GM12891 (cell line): ENCODE results near the gene NUAK2.

Source experiments
- DNase-seq: peaks from one replicate; pipeline ENCODE4 v3.0.0; 2011; ENCODE audit warnings: low spot score; ENCODE audit not compliant: insufficient read length
- FAIRE-seq: peaks from 2 replicates; lab custom pipeline; 2011; peaks lifted over from hg19 to GRCh38; lab: Jason Lieb, UNC
- PAX5 ChIP-seq: IDR thresholded peaks from 2 replicates; pipeline ENCODE4 v1.6.1; 2011; ENCODE audit warnings: low read length, moderate library complexity, mild to moderate bottlenecking; ENCODE audit not compliant: insufficient read depth, severe bottlenecking
- POLR2A ChIP-seq: IDR thresholded peaks from 2 replicates; pipeline ENCODE4 v1.6.1; 2011; ENCODE audit warnings: low read depth, low read length, control low read depth
- POLR2AphosphoS5 ChIP-seq: IDR thresholded peaks from 2 replicates; pipeline ENCODE4 v1.6.1; 2011; ENCODE audit warnings: low read depth, low read length, control low read depth
- POU2F2 ChIP-seq: IDR thresholded peaks from 2 replicates; pipeline ENCODE4 v1.6.1; 2011; ENCODE audit warnings: low read depth, mild to moderate bottlenecking, control low read depth, low read length, moderate library complexity
- SPI1 ChIP-seq: IDR thresholded peaks from 2 replicates; pipeline ENCODE4 v1.6.1; 2011; ENCODE audit warnings: low read depth, low read length, control low read depth
- TAF1 ChIP-seq: IDR thresholded peaks from 2 replicates; pipeline ENCODE4 v1.6.1; 2011; ENCODE audit warnings: low read depth, low read length, control low read depth

Gene NUAK2

DNA sequence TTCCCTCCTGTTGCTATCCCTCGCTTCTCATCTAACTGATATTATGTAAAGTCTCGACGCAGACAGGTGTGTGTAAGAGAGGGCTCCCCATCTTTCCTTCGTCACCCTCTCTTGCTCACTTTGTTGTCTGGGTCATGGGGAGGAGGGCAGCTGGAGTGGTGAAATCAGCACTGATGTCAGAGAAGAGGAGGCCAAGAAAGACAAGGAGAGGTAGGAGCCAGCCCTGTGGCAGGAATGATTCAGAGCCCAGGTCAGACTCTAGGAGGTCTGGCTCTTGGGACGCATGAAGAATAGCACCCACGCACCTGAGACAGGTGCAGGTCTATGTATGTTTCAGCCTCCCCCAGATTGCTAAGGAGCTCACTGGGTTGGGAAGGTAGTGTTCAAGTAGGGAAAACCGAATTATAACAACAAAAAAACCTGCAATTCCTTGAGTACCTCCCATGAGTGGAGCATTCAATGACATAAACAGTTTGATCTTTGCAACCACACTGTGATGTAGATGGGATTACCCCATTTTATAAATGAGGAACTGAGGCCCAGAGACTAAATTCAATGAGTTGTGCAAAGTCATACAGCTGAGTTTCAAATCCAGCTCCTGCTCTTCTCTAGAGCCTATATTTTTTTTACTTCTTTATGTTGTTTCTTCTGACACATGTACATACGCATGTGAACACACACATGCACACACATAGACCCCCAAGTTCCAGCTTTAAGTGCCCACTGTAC lies 10.4 kb downstream of the NUAK2 start:
- DNase-seq (no peak), FAIRE-seq (no peak)

DNA sequence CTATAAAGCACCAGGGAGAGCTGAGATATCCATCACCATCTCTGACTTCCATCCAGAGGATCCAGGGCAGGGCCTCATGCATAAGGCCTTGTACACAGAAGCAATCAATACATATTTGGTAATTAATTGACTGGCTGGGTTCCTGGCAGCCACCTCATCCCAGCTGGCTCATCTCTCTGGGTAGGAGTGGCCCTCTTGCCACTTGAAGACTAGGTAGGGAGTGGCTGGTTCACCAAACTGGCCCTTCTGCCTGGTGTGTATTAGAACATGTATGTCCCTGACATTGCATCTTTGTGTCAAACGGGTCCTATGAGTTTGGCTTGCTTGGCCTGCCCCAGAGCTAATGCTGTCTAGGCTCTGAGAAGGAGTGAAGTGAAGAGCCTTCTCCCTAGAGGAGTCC lies 11.8 kb downstream of the NUAK2 start:
- FAIRE-seq (no peak), DNase-seq (no peak)
- TF ChIP-seq POU2F2, result no peak
- no peak for TF ChIP-seq PAX5
- TF ChIP-seq SPI1, result no peak
- TF ChIP-seq TAF1, result no peak
- no peak for TF ChIP-seq POLR2AphosphoS5
- TF ChIP-seq POLR2A, result no peak

More for the DNA sequence above, 10.4 kb downstream of the NUAK2 start:
- no peak for TF ChIP-seq POU2F2
- TF ChIP-seq SPI1, result peak; percentile 98

DNA sequence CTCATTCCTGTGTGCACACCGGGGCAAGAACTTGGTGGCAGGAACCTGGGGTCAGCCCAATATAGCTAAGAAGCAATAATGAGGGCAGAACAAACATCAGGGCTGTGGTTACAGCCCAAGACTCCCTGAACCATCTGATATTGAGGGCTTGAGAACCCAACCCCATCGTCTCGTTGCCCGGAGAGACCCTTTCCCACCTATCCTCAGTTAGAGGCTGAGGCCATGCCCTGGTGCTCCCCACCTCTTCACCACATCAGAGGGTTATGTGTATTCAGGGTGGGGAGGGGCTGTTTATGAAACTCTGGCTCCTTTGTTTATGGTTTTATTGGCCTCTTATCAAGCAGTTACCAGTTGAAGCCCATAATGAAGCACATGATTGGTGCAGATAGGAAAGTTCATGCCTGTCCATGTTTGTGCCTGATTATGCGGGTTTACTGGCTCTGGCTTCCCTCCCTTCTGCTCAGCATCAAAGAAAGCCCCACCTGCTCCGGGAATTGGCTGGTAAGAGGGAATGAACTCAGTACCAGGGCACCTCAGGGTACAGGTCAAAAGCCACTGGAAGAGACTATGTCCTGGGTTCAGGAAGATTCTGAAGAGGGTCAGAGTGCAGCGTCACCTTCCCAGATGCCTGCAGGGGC lies 14.5 kb downstream of the NUAK2 start:
- DNase-seq (no peak), FAIRE-seq (no peak)
- TF ChIP-seq POLR2A (no peak), SPI1 (no peak), TAF1 (no peak), POU2F2 (no peak), POLR2AphosphoS5 (no peak), PAX5 (no peak)

DNA sequence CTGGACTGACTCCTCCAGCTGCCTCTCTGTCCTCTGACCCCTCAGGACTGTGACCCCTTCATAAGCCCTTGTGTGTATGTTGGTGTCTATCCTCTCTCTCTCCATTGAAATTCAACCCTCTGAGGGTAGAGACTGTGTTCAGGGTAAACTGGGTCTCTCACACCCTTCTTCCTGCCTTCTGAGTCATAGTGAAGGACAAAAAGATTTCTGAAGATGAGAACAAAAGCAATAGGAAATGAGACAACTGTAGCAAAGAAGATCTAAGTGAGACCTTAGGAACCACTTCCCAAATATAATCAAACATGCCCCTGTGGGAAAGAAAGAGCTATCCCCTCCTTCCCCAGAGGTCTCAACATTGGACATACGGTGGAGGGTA lies 16.9 kb downstream of the NUAK2 start:
- TF ChIP-seq POLR2A, result no peak
- no peak for FAIRE-seq
- DNase-seq, result no peak

DNA sequence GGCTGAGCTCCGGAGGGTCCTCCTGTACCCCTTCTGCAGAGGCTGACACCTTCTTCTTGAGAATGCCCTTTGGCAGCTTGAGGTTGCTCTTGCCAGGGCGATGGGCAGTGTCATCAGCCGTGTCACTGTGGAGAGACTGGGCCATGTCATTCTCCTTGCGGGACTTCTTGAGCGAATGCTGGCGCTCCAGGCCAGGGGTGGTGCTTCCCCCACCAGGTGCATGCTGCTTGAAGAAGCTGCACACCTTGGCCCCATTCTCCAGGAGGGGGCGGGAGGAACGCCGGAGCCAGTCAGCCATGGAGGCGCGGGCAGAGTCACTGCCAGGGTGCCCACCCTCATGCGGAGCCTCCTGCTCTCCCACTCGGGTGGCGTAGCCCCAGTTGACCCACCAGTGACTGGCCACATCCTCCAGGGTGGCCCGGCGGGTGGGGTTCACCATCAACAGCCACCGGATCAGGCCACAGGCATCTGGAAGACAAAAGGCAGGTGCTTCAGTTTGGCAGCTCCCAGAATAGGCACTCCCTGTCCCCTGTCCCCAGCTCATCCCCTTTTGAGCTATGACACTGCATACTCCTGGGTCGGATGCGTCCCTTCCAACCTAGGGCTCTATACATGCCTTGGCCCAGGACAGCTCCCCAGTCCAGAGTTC lies 17.4 kb downstream of the NUAK2 start:
- no peak for TF ChIP-seq PAX5
- no peak for TF ChIP-seq TAF1
- no peak for TF ChIP-seq SPI1
- no peak for TF ChIP-seq POLR2AphosphoS5
- no peak for TF ChIP-seq POU2F2
- no peak for TF ChIP-seq POLR2A
- no peak for FAIRE-seq

DNA sequence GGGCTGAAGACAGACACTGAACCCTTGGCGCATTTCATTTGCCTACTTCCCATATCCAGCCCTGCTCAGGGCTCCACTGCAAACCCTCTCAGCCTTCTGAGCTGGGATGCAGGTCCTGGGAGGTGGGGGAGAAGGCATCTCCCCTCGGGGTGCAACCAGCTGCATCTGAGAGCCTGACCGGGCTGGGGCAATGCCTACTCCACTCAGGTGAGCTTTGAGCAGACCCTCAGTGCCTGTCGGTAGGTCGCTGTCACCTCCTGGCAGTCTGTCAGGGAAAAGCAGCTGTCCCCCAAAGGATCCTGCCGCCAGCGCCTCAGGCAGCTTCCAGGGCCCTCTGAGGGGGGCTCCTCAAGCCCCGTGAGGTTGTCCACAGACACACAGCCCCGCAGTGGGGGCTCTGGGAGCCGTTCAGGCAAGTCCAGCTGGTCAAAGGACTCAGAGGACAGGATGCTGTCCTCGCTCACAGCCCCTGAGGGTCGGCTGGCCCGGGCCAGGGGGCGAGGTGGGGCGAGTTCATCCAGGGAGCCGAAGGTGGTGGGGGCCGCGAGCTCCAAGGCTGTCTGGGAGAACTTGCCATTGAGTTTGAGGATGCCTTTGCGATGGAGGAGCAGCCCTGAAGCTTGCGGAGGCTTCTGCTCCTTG lies 18.2 kb downstream of the NUAK2 start:
- DNase-seq (no peak), FAIRE-seq (no peak)
- TF ChIP-seq POLR2AphosphoS5 (no peak), PAX5 (no peak), TAF1 (no peak), SPI1 (no peak), POU2F2 (no peak), POLR2A (no peak)

More for the DNA sequence above, 17.4 kb downstream of the NUAK2 start:
- no peak for DNase-seq

DNA sequence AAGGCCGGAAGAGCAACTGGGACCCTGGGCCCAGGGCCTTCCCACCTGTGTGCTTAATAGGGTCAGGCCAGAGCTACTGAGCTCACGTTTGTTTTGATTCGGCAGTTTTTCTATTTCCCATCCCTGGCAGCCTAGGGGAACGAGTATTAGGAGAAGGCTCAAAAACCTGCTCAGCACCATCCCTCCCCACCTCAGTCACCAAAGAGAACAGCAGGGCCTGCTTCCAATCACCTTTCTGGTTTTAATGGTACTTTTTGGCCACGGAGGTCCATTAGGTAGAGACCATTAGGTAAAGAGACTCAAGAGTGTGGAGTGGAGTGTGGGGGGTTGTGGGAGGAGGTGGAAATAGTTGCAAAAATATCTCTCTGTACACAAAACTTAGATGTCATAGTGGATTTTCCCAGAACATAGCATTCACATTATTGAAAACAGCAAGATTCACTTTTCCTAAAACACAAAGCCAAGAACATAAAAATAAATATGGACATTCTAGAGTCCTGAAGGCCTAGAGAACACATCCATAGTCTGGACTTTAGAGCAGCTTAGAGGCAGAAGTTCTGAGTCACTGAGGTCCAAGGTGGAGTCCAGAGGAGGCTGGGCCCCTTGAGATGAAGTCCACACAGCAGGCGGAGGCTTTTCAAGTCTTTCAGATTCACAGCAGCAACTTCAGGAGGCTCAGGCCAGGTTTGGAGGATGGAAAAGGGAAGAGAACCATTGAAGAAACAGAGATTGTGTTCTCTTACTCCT lies 19.5 kb downstream of the NUAK2 start:
- no peak for TF ChIP-seq TAF1
- no peak for TF ChIP-seq POLR2A
- no peak for TF ChIP-seq POLR2AphosphoS5
- no peak for TF ChIP-seq POU2F2
- no peak for TF ChIP-seq SPI1
- no peak for TF ChIP-seq PAX5

DNA sequence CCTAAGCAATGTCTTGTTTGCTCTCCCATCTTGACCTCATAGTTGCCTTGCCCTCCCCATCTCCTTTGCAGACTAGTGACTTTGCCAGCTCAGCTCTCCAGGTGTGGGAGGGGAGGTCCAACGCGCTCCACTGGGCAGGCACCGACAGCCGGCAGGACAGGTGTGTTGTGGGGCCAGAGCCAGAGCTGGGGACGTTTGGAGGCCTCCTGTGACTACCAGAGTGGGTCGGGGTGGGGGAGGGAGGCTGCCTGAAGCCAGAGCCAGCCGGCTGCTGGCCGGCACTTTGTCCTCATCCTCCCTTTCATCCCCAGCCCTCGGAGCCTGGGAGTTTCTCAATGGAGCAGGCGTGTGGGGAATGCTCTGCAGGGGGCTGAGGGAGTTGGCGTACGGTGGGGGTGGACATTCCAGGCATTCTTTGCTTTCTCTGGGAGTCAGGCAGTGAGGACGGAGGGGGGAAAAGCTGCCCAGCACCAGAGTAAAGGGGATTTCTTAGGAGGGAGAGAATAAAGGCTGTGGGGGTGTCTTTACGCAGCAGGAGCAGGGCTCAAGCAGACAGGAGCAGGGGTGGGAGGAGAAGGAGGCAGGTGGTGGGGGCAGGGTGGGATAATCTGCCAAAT lies 20.2 kb downstream of the NUAK2 start:
- no peak for DNase-seq
- FAIRE-seq, result no peak
- TF ChIP-seq SPI1 (no peak), POU2F2 (no peak), PAX5 (no peak), TAF1 (no peak), POLR2A (no peak), POLR2AphosphoS5 (no peak)

More for the DNA sequence above, 19.5 kb downstream of the NUAK2 start:
- FAIRE-seq (no peak), DNase-seq (no peak)

DNA sequence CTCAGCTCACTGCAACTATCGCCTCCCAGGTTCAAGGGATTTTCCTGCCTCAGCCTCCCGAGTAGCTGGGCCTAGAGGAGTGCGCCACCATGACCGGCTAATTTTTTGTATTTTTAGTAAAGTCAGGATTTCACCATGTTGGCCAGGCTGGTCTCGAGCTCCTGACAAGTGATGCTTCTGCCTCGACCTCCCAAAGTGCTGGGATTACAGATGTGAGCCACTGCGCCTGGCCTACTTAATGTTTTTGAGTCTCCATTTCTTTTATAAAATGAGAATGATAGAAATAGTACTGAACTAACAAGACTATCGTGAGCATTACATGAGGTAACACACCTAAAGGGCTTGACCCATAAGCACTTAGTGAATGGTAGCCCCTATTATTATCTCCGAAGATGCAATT lies 21.4 kb downstream of the NUAK2 start:
- FAIRE-seq (no peak), DNase-seq (no peak)
- TF ChIP-seq TAF1, result no peak
- no peak for TF ChIP-seq POU2F2
- no peak for TF ChIP-seq POLR2AphosphoS5
- no peak for TF ChIP-seq SPI1
- TF ChIP-seq PAX5, result no peak
- TF ChIP-seq POLR2A, result no peak
